Measurements from ENCODE around the gene NCOA1.

DNA sequence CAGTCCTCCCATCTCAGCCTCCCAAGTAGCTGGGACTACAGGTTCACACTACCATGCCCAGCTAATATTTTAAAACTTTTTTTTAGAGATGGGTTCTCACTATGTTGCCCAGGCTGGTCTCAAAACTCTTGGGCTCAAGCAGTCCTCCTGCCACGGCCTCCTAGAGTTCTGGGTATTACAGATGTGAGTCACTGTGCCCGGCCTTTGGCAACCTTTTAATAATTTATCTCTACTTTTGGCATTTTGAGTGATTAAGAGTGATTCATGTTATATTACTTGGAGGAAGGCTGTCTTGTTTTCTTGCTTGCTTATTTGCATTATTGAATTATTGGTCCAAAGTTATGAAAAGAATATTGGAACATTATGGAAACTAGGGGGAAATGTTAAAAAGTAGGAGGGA, 24.3 kb downstream of the NCOA1 start:
- TF ChIP-seq, protein P1, sequence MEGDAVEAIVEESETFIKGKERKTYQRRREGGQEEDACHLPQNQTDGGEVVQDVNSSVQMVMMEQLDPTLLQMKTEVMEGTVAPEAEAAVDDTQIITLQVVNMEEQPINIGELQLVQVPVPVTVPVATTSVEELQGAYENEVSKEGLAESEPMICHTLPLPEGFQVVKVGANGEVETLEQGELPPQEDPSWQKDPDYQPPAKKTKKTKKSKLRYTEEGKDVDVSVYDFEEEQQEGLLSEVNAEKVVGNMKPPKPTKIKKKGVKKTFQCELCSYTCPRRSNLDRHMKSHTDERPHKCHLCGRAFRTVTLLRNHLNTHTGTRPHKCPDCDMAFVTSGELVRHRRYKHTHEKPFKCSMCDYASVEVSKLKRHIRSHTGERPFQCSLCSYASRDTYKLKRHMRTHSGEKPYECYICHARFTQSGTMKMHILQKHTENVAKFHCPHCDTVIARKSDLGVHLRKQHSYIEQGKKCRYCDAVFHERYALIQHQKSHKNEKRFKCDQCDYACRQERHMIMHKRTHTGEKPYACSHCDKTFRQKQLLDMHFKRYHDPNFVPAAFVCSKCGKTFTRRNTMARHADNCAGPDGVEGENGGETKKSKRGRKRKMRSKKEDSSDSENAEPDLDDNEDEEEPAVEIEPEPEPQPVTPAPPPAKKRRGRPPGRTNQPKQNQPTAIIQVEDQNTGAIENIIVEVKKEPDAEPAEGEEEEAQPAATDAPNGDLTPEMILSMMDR (IDR thresholded peaks at IDR 0.05): no peak
- TF ChIP-seq, protein P2, sequence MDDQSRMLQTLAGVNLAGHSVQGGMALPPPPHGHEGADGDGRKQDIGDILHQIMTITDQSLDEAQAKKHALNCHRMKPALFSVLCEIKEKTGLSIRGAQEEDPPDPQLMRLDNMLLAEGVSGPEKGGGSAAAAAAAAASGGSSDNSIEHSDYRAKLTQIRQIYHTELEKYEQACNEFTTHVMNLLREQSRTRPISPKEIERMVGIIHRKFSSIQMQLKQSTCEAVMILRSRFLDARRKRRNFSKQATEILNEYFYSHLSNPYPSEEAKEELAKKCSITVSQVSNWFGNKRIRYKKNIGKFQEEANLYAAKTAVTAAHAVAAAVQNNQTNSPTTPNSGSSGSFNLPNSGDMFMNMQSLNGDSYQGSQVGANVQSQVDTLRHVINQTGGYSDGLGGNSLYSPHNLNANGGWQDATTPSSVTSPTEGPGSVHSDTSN (IDR thresholded peaks at IDR 0.05): peak; percentile 86
- TF ChIP-seq POLR2AphosphoS5 (IDR thresholded peaks at IDR 0.05; ENCODE audit: low read depth, low read length) (no peak), SIN3A (IDR thresholded peaks at IDR 0.05; ENCODE audit: borderline replicate concordance, low read depth, low read length) (no peak), NRF1 (IDR thresholded peaks at IDR 0.05; ENCODE audit: low read depth, low read length) (no peak), GATA2 (CRISPR knock-in tag; IDR thresholded peaks at IDR 0.05) (no peak), TAF1 (IDR thresholded peaks at IDR 0.05; ENCODE audit: borderline replicate concordance, low read depth, low read length) (no peak), YY1 (IDR thresholded peaks at IDR 0.05; ENCODE audit: low read depth) (no peak), JUND (IDR thresholded peaks at IDR 0.05) (peak; percentile 35), EZH2phosphoT487 (IDR thresholded peaks at IDR 0.05; ENCODE audit: borderline replicate concordance, low read depth) (no peak)
- TF ChIP-seq, protein P3, sequence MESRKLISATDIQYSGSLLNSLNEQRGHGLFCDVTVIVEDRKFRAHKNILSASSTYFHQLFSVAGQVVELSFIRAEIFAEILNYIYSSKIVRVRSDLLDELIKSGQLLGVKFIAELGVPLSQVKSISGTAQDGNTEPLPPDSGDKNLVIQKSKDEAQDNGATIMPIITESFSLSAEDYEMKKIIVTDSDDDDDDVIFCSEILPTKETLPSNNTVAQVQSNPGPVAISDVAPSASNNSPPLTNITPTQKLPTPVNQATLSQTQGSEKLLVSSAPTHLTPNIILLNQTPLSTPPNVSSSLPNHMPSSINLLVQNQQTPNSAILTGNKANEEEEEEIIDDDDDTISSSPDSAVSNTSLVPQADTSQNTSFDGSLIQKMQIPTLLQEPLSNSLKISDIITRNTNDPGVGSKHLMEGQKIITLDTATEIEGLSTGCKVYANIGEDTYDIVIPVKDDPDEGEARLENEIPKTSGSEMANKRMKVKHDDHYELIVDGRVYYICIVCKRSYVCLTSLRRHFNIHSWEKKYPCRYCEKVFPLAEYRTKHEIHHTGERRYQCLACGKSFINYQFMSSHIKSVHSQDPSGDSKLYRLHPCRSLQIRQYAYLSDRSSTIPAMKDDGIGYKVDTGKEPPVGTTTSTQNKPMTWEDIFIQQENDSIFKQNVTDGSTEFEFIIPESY (IDR thresholded peaks at IDR 0.05; ENCODE audit: borderline replicate concordance, low read depth): no peak
- TF ChIP-seq, protein P4, sequence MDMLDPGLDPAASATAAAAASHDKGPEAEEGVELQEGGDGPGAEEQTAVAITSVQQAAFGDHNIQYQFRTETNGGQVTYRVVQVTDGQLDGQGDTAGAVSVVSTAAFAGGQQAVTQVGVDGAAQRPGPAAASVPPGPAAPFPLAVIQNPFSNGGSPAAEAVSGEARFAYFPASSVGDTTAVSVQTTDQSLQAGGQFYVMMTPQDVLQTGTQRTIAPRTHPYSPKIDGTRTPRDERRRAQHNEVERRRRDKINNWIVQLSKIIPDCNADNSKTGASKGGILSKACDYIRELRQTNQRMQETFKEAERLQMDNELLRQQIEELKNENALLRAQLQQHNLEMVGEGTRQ (IDR thresholded peaks at IDR 0.05; ENCODE audit: borderline replicate concordance, low read depth, low read length): no peak
